GM21526 (cell line): ENCODE data around the gene NOC4L.
"Not testable (repeated sequence)": the region's sequence is repeated elsewhere in the genome, so short reads cannot be mapped to it uniquely, and the experiment has no call there.

Experiments
- ATAC-seq: cut with Tn5 transposase; IDR thresholded peaks from one replicate; pipeline ENCODE4 v1.9.1; 2021; ENCODE audit warnings: moderate library complexity; ENCODE audit not compliant: unreplicated experiment, low FRiP score

Gene NOC4L

GRCh38 chr12:132141976-132142678 lies 2.1 kb upstream of the NOC4L start:
- no peak for ATAC-seq

GRCh38 chr12:132142679-132143335 lies 1.4 kb upstream of the NOC4L start:
- ATAC-seq: no peak

- peak; percentile 31 for ATAC-seq
Observed at GRCh38 chr12:132143336-132144071, 753 bp upstream of the NOC4L start.

- ATAC-seq: no peak
Observed at GRCh38 chr12:132144810-132145168, 532 bp downstream of the NOC4L start.

GRCh38 chr12:132145334-132145733 lies 1.1 kb downstream of the NOC4L start:
- ATAC-seq: no peak

GRCh38 chr12:132146098-132146497 lies 1.8 kb downstream of the NOC4L start:
- no peak for ATAC-seq

- no peak for ATAC-seq
Observed at GRCh38 chr12:132146772-132147422, 2.6 kb downstream of the NOC4L start.

GRCh38 chr12:132147423-132148367 lies 3.4 kb downstream of the NOC4L start:
- no peak for ATAC-seq

GRCh38 chr12:132148368-132149045 lies 4.2 kb downstream of the NOC4L start:
- no peak for ATAC-seq

- not testable (repeated sequence) for ATAC-seq
Observed at GRCh38 chr12:132149526-132149925, 5.3 kb downstream of the NOC4L start.

- no peak for ATAC-seq
Observed at GRCh38 chr12:132150780-132151144, 6.5 kb downstream of the NOC4L start.

- ATAC-seq: no peak
Observed at GRCh38 chr12:132151145-132151765, 7.0 kb downstream of the NOC4L start.

GRCh38 chr12:132151766-132152410 lies 7.6 kb downstream of the NOC4L start:
- no peak for ATAC-seq

- ATAC-seq: no peak
Observed at GRCh38 chr12:132152411-132152821, 8.2 kb downstream of the NOC4L start.

GRCh38 chr12:132152953-132153352 lies 8.7 kb downstream of the NOC4L start:
- ATAC-seq: no peak

GRCh38 chr12:132153501-132154340 lies 9.5 kb downstream of the NOC4L start:
- ATAC-seq: peak; percentile 68

- ATAC-seq: peak; percentile 18
Observed at GRCh38 chr12:132154341-132154761, 10.1 kb downstream of the NOC4L start.
